Measurements from ENCODE around the gene MLLT3. TPM values are rescaled to one million over a fixed set of nuclear protein-coding genes. Genes with fewer than 3 reads are reported as not detected.

MLLT3 gene
- total and polyA plus RNA-seq, 2 of the 13 experiments (the other 11 are each of a cell fraction or from before 2014, with no cell fraction given): 12.3 to 12.6 TPM

DNA sequence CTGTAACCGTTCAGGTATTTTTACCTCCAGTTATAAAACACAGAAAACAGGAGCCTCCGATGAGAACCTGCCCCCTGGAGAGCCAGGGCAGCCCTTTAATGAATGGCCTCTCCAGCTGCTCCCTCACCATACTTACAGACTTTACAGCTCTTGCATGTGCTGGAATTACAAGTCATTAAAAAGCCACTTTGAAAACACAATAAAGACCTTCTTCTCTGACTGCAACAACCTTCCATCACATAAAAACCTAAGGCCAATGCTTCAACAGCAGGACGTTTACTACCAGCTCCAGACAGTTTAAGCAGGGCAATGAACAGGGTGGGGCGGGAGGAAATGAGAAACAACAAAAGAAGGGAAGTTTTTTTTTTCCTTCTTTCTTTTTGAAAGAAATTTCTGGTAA is 213.8 kb downstream of the MLLT3 start (continued):
- TF ChIP-seq ZNF318 (CRISPR knock-in tag; IDR thresholded peaks at IDR 0.05): no peak
- no peak for TF ChIP-seq ARHGAP35 (CRISPR knock-in tag; IDR thresholded peaks at IDR 0.05; ENCODE audit: borderline replicate concordance)
- no peak for TF ChIP-seq SKIL (CRISPR knock-in tag; IDR thresholded peaks at IDR 0.05; ENCODE audit: borderline replicate concordance)
- TF ChIP-seq ARNT2 (CRISPR knock-in tag; IDR thresholded peaks at IDR 0.05; ENCODE audit: low read depth): no peak
- TF ChIP-seq ZBTB7A (CRISPR knock-in tag; IDR thresholded peaks at IDR 0.05): no peak
- TF ChIP-seq CENPT (CRISPR knock-in tag; IDR thresholded peaks at IDR 0.05; ENCODE audit: low read depth): no peak
- no peak for TF ChIP-seq EED (CRISPR knock-in tag; IDR thresholded peaks at IDR 0.05)
- TF ChIP-seq PCBP2 (optimal IDR thresholded peaks at IDR 0.05; ENCODE audit: low read depth, low read length, poor library complexity, severe bottlenecking): no peak
- TF ChIP-seq ZNF616 (CRISPR knock-in tag; IDR thresholded peaks at IDR 0.05; ENCODE audit: low read depth): no peak

Data from HepG2 (cell line).